OCI-LY7 (cell line): Measurements from ENCODE around the gene DNALI1.

ENCODE experiments used
- EZH2phosphoT487 ChIP-seq: fragments of 200-600 bp; sonication (generic); IDR thresholded peaks from 2 replicates; pipeline ENCODE4 v1.6.1; 2018; ENCODE audit warnings: low read depth, borderline replicate concordance, mild to moderate bottlenecking, mixed run types, antibody characterized with exemption, low read length, moderate library complexity, mixed read lengths
- TF ChIP-seq, protein P1 (sequence below): fragments of 200-600 bp; sonication (generic); conservative IDR thresholded peaks from 2 replicates; pipeline ENCODE4 v1.5.1; 2014; ENCODE audit warnings: mild to moderate bottlenecking, antibody characterized with exemption, low read length, moderate library complexity, mixed read lengths

DNA sequence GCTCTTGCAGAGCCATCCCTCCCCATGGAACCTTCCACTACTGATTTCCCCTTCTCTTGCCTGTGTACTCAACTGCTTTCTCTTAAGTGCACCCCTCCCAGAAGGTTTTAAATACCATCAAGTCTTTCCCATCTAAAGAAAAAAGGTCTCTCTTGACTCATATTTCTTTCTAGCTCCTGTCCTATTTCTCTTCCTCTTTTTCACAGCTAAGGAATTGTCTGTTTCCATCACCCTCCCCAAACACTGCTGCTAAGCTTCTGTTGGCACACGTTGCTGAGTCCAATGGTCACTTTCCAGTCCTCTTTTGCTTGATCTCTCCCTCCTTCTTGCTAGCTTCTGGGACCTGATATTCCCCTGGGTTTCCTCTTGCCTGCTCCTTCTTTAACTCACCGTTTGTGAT lies 52.3 kb downstream of the DNALI1 start:
- TF ChIP-seq, protein P1, sequence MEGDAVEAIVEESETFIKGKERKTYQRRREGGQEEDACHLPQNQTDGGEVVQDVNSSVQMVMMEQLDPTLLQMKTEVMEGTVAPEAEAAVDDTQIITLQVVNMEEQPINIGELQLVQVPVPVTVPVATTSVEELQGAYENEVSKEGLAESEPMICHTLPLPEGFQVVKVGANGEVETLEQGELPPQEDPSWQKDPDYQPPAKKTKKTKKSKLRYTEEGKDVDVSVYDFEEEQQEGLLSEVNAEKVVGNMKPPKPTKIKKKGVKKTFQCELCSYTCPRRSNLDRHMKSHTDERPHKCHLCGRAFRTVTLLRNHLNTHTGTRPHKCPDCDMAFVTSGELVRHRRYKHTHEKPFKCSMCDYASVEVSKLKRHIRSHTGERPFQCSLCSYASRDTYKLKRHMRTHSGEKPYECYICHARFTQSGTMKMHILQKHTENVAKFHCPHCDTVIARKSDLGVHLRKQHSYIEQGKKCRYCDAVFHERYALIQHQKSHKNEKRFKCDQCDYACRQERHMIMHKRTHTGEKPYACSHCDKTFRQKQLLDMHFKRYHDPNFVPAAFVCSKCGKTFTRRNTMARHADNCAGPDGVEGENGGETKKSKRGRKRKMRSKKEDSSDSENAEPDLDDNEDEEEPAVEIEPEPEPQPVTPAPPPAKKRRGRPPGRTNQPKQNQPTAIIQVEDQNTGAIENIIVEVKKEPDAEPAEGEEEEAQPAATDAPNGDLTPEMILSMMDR = no peak
- no peak for TF ChIP-seq EZH2phosphoT487
